Stimulated activated CD8-positive, alpha-beta memory T cell treated with anti-CD3 and anti-CD28 coated beads, Interleukin-7, amount 100 ng/mL, for 4 hours (primary cell): ENCODE results near the gene SORCS2.

ENCODE experiments used
- DNase-seq, 2 donors: peaks; one replicate each; pipeline ENCODE4 v3.0.0-alpha.2; 2020; ENCODE audit warnings: low read depth in 2 of 2

SORCS2 gene

GRCh38 chr4:7392438-7393421 lies 200.4 kb downstream of the SORCS2 start:
- no peak for DNase-seq

DNA sequence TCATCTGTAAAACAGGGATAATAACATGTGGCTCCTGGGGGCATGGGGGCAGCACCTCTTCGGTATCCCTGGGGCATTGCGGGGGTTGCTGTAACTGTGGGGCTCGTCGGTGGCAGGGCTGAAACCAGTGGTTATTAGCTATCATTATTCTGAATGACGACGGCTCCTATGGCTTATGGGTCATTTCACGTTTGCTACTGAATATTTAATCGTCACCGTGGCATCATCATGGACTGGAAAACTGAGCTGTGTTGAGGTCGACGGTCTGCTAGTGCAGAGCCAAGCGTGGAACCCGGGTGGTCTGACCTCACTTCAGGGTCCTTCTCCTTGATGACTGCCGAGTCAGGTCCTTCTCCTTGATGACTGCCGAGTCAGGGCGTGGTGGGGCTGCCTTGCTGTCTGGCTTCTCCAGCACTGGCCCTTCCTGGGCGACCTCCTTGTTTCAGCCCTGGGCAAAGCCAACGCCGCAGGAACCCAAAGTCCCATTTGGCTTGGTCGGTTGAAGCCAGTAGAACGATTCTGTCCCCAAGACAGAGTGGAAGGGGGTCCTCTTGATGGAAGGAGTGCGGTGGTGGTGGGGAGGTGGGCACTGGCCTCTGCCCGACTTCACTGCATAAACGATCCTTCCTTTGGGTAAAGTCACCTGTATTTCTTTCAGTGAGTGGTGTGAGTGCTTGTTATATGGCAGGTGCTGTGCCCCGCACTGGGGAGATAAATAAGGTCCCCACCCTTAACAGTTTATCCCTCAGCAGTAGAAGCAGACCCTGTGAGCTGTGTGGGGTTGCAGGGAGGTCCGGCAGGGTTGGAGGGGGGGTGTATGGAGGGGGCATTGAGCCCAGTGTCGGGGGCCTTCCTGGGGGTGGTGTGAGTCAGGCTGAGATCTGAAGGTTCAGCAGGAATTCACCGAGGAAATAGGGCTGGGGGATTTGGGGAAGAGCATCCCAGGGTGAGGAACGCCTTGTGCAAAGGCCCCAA lies 201.6 kb downstream of the SORCS2 start:
- no peak for DNase-seq

DNA sequence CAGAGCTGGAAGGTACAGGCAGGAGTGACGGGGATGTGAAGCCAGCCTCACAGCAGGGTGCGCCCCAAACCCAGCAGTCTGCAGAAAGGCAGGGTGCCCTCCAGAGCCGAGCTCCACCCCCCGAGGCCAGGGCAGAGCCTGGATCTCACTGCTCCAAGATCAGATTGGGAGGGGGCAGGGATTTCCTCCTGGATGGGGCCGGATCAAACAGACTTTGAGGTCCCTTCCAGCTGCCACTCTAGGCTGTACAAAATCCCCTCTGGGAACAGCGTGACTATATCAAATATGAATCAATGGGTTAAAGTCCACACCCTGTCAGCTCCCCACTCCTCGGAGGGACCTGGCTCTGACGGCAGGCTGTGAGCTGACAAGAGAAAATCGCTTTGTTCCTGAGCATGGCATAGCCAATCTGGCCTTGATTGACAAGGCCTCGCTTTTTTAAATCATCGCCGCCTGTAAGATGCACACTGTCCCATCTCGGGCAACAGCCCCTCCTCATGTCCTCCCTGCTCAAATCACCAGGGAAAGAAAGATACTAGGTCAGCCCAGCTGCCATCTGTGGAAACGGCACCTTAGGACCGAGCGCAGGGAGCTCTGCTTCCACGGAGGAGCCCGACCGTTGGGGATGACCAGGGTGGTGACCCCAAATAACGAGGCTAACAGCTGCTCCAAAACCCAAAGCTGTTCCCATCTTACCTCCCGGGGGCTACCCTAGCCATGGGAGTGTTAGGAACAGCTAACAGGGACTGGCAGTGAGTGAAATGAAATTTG lies 202.5 kb downstream of the SORCS2 start:
- DNase-seq = no peak

GRCh38 chr4:7395645-7396044 lies 203.3 kb downstream of the SORCS2 start:
- no peak for DNase-seq

- no peak for DNase-seq
Measured at GRCh38 chr4:7396186-7396910, 204.0 kb downstream of the SORCS2 start.

DNA sequence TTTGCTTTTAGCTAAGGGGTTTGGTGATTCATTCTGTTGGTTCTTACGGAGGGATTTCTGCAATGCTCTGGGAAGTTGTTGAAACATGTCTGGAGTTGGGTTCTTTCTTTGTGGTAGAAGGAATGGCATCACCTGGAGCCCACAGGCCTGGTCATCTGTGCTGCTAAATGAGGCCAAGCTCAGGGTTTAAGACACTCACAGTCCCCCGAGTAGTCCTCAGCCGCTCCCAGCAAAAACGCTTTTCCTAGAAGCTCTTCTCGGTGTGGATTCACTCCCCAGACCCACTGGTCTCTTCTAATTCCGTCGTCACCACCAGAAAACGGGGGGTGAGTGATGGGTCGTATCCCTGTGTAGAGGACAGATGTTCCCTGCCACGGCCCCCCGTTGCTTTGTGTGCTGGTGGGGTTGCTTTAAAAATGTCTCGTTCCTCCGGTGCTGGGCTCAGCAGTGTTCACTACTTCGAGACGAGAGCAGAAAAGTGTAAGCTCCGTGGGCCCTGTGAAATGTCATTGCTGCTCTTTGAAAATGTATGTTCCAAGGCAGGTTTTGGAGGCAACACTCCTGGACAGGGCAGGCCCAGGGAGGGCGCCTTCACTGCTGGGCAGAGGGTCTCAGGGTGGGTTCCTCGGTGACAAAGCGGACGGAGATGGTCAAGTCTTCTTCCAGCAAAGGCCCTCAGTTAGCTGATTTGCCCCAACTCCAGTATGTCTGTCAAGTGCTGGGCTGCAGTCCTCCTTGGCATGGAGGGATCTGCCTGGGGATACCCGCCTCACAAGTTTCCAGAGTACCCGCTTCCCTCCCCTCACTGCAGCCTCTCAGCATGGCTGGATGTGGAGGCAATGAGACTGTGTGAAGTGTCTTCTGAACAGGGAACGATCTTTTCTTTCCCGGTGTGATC lies 205.1 kb downstream of the SORCS2 start:
- no peak for DNase-seq

DNA sequence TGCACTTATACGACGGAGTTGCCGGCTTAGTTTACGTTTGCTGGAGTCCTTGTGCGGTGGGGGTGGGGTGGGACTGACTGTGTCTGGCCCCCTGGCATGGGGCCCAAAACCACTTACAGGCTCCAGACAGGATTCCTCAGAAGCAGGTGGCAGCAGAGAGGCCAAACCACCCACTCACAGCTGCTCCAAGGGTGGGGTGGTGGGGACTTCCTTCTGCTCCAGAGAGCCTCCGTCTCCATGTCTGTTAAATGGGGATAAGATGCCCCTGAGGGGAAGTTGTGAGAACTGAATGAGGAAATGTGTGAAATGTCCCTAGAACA lies 205.7 kb downstream of the SORCS2 start:
- no peak for DNase-seq

DNA sequence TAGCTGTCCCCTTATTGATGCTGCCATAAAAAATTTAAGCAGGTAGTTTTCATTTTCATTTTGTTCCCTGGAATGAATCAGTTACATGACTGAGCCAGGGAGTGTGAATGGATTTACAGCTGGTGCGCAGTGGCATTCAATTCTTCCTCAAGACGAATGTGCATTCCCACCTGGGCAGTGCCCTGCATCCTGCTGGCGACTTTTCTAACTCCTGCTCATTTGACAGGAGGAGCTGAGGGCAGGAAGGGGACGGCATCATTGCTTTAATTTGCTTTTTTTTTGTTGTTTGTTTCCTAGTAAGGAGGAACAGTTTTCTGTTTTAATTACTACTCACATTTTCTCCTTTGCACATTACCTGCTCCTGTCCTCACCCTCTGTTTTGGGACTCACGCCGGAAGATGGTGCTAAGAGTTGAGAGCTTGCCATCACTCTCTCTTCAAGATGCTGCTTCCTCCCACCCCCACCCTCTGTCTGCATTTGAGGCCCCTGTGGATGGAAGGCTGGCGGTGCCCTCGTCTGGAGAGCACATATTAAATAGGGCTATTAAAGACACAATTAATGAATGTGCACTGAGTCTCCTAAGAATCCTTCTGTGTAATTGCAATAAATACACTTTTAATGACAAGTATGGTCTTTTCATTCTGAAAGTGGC lies 206.6 kb downstream of the SORCS2 start:
- no peak for DNase-seq

DNA sequence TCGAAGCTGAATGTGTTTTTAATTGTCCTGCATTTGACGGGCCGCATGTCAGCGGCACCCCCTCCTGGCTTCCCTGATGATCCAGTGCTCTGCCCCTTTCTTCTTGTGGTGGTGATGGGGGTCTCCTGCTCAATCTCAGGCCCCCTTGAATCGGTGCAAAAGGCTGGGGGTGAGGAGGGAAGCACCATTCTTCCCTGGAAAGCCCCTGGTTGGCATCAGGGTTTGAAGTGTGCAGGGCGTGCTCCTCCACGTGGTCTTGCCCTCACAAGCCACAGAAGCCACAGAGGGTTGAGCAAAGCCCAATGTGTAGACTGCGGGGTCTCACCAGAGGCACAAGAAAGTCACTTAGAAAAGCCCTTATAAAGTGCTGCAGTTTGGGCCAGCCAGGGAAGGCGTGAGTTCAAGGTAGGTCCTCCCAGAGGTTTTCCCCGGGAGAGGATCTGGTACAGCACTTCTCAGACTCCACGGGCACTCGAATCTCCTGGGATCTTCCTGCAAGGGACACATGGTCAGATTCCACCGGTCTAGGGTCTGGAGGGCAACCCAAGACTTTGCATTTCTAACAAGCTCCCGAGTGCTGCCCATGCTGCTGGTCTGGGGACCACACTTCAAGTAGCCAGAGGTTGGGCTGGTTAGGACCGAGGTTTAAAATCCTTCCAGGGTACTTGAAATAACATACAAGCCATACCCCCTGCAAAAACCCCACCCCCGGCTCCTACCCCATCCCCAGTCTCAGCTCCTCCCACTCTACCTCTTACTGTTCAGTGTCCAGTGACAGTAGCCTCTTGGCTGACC lies 207.3 kb downstream of the SORCS2 start:
- DNase-seq = no peak

DNA sequence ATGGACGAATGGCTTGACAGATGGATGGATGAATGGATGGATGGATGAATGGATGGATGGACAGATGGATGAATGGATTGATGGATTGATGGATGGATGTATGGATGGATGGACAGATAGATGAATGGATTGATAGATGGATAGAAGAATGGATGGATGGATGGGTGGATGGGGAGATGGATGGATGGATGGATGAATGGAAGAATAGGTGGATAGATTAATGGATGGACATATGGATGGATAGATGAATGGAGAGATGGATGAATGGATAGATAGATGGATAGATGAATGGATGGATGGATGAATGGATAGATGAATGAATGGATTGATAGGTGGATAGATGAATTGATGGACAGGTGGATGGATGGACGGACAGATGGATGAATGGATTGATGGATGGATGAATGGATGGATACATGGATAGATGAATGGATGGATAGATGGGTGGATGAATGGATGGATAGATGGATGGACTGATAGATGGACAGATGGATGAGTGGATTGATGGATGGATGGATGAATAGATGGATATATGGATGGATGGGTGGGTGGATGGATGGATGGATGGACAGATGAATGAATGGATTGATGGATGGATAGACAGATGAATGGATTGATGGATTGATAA lies 208.4 kb downstream of the SORCS2 start:
- DNase-seq = no peak

DNA sequence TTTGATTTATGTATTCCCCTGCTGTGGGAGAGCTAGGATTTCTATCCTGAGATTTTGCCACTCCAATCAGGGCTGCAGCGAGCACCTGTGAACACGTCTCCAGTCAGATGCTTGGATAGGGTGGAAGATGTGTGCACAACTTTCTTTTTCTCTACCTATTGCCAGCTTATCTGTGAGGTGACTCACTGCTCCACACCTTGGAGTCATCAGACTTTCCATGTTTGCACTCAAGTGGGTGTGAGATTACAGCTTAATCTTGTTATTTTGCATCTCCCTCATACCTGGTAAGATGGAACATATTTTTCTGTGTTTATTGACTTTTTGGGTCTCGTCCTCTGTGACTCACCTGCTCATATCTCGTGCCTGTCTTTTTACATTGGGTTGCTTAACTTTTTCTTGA lies 210.2 kb downstream of the SORCS2 start:
- no peak for DNase-seq

DNA sequence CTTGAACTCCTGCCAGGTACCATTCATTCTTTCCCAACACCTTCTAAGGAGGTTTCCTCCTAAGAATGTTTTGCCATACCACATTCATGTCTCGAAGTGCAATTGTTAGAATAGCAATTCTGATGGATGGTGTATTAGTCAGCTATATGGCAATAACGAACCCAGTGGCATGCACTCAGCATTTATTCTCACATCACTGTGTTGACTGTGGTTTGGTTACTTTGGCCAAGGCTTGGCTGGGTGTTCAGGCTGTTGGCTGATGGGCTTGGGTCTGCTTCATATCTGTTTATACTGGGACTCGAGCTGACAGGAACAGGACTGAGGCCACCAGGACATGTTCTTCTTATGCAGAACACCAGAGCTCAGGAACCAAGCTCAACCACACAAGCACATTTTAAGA lies 210.7 kb downstream of the SORCS2 start:
- DNase-seq = no peak

DNA sequence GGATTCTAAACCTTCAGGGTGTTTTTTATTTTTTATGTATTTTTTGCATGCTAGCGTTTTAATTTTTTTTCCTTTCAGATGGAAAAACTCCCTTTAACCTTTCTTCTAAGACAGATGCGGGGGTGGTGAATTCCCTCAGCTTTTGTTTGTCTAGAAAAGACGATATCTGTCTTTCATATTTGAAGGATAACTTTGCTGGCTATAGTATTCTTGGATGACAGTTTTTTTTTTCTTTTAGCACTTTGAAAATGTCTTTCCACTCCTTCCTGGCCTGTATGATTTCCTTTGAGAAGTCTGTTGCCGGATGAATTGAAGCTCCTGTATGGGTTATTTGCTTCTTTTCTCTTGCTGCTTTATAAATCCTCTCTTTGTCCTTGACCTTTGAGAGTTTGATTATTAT lies 215.8 kb downstream of the SORCS2 start:
- no peak for DNase-seq

DNA sequence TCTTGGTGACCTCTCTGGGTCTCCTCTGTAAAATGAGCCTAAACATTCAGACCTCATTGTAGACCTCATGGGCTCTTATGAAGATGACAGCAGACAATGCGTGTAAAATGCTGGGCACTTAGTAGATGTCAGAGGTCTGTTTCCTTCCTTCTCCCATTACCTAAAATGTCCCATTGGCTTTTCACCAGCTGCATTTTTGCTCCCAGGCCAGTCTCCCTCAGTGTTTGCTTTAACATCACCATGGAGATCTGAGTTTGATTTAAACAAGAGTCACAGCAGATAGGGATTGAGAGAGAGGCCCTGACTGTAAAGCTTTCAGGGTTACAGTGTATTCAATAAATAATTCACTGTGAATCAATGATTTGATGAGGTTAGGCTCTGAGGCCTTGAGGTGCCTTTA lies 218.1 kb downstream of the SORCS2 start:
- no peak for DNase-seq

- DNase-seq = no peak
Measured at GRCh38 chr4:7411491-7411890, 219.2 kb downstream of the SORCS2 start.

DNA sequence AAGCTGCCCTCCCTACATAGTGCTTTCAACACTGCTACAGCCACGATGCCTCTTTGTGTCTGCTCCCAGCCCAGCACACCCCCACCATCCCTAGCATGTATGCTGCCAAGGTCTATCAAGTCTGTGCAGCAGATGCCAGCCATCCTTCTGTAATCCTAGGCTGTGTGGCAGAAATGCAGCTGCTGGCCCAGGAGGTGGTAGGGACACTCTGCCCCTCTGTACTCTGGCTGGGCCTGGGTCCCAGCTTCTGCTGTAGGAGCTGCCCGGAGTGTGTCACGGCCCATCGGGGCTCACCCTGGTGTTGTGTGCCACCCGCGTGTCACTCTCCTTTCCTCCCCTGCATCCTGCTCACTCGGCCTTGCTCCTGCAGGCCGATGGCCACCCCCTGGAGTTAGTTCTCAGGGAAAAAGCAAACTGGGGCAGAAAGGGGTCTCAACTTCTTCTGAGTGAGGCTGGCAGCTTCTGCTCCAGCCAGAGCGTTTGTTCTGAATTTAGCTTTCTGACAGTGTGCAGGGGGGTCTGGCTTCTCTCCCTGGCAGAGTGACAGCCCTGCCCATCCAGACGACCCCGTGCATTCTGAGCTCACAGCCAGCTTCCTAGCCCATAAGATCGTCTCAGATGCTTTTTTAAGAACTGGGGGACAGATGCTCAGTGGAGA lies 219.7 kb downstream of the SORCS2 start:
- no peak for DNase-seq

- no peak for DNase-seq
Measured at GRCh38 chr4:7412554-7412912, 220.2 kb downstream of the SORCS2 start.

GRCh38 chr4:7414046-7414445 lies 221.7 kb downstream of the SORCS2 start:
- DNase-seq = no peak
